Lower leg skin (tissue), 4 donors: ENCODE measurements around the gene LAMC2. TPM values are rescaled to one million over a fixed set of nuclear protein-coding genes. Genes with fewer than 3 reads are reported as not detected.

Experiments
- DNase-seq, 2 donors: peaks; one replicate each; pipeline ENCODE4 v3.0.0-alpha.2; 2019; ENCODE audit warnings: low spot score in 2 of 2
- H3K4me3 ChIP-seq: fragments of 200-600 bp; sonication (generic); 2 replicates; pipeline ENCODE4 v1.5.1; 2017; ENCODE audit warnings: mild to moderate bottlenecking, low read depth; ENCODE audit not compliant: poor library complexity, severe bottlenecking
- CTCF ChIP-seq, 3 donors: fragments of 450-650 bp; IDR thresholded peaks; one replicate each; pipeline ENCODE4 v1.5.1; 2016; ENCODE audit warnings: antibody characterized with exemption in 3 of 3, mild to moderate bottlenecking in 3 of 3, moderate library complexity in 2 of 3
- POLR2A ChIP-seq, 2 donors: fragments of 450-650 bp; IDR thresholded peaks; one replicate each; pipeline ENCODE4 v1.6.1; 2016 to 2017; ENCODE audit warnings: antibody characterized with exemption in 2 of 2, mild to moderate bottlenecking in 1 of 2, moderate library complexity in 1 of 2
- WGBS, 2 donors: methylation state at CpG; one replicate each; pipeline ENCODE4 v1.1.5; 2018; 5-methylcytosine and 5-hydroxymethylcytosine counted together
- intact Hi-C: fragments of 100-400 bp; cut with DNase I; formaldehyde crosslinking; loops from one replicate; pipeline ENCODE4 v1.15.0; 2023; ENCODE audit warnings: low total_unique reads
- total RNA-seq, 4 donors: library from RNA; depleted of rRNA; stranded (reverse); fragments of >200 nt; gene quantifications; one replicate each; pipeline ENCODE4 v1.1.0, GENCODE V29; 2016

Gene LAMC2
- 10 to 100 TPM; 29.6 to 36.8 (median 33.1) TPM for total RNA-seq

GRCh38 chr1:183185941-183186490 is at the start of gene LAMC2:
TSS of gene LAMC2 (plus strand) at chr1:183186264. CDS start at chr1:183186353, 89 bp downstream.
- WGBS, 2 donors: 13 to 39% methylated on average over 24 to 29 of the region's 30 CpGs
- TF ChIP-seq POLR2A (IDR thresholded peaks at IDR 0.05) (no peak), CTCF (IDR thresholded peaks at IDR 0.05) (no peak)
- H3K4me3 ChIP-seq: no peak within 1 kb of the TSS
- intact Hi-C loops: no loop called here
- DNase-seq: peak; percentile 42 to 91

- intact Hi-C loops: no loop called here
- DNase-seq: peak in 1 of 2 donors; percentile 42
- TF ChIP-seq POLR2A (IDR thresholded peaks at IDR 0.05): no peak
- TF ChIP-seq CTCF (IDR thresholded peaks at IDR 0.05): no peak
- 51 to 52% methylated on average over 3 of the region's 3 CpGs for WGBS, 2 donors
- no peak overlapping the region for H3K4me3 ChIP-seq
Measured at GRCh38 chr1:183137782-183138181, 48.3 kb upstream of the LAMC2 start.

GRCh38 chr1:183138301-183138700 is 47.8 kb upstream of the LAMC2 start:
- no peak for DNase-seq
- TF ChIP-seq POLR2A (IDR thresholded peaks at IDR 0.05) (no peak), CTCF (IDR thresholded peaks at IDR 0.05) (no peak)
- WGBS, 2 donors: 40 to 49% methylated on average over 4 of the region's 4 CpGs
- H3K4me3 ChIP-seq: no peak overlapping the region
- intact Hi-C loops: no loop called here

DNA sequence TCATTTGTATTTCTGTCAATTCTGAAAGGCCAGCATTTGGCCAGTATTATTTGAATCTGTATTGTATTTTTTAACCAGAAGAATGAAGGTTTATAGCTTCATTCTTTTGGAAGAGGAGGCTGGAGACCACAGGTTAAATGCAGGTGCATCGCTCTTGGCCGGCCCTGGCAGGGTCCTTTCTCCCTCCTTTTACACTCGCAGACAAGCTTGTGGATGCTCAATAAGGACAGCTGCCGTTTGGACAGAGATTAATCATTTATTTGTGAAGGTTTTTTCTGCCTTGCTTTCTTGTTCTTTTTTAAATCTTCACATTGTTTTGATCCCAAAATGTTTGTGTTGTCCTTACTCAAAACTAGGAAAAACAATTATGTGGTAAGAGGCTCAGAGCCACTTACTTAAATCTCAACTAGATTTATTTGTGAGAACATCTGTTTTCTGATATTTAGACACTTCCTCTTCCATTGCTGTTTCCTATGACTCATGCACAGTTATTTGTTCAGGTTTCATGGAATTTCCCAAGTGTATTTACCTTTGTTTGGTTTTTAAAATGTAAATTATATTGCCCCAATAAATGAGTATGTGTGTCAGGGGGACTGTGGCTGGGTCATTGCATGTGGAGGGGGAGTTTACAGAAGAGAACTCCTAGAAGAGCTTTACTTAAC is 46.7 kb upstream of the LAMC2 start:
- no peak overlapping the region for H3K4me3 ChIP-seq
- TF ChIP-seq CTCF (IDR thresholded peaks at IDR 0.05) (no peak), POLR2A (IDR thresholded peaks at IDR 0.05) (no peak)
- no peak for DNase-seq
- intact Hi-C loops: no loop called here
- 63 to 67% methylated on average over 4 of the region's 4 CpGs for WGBS, 2 donors

GRCh38 chr1:183140633-183141032 is 45.4 kb upstream of the LAMC2 start:
- DNase-seq: no peak
- intact Hi-C loops: no loop called here
- TF ChIP-seq POLR2A (IDR thresholded peaks at IDR 0.05) (no peak), CTCF (IDR thresholded peaks at IDR 0.05) (no peak)
- no peak overlapping the region for H3K4me3 ChIP-seq
